Thoracic aorta (tissue), 2 donors: ENCODE data around the gene MED17. TPM values are rescaled to one million over a fixed set of nuclear protein-coding genes. Genes with fewer than 3 reads are reported as not detected.
"Not testable (repeated sequence)": the region's sequence is repeated elsewhere in the genome, so short reads cannot be mapped to it uniquely, and the experiment has no call there.

ENCODE experiments used
- ATAC-seq: fragments of 150-250 bp; one replicate; pipeline ENCODE4 v1.8.0; 2017; ENCODE audit warnings: low read depth; ENCODE audit not compliant: insufficient number of reproducible peaks, low FRiP score
- DNase-seq: peaks from one replicate; pipeline ENCODE4 v3.0.0-alpha.2; 2020; ENCODE audit warnings: low spot score
- H3K27ac ChIP-seq, 2 donors: fragments of 200-600 bp; sonication (generic); 1 replicate in 1 of 2; 2 replicates in 1 of 2; pipeline ENCODE4 v1.5.1; 2016; ENCODE audit warnings: mild to moderate bottlenecking in 2 of 2, moderate library complexity in 2 of 2
- H3K27me3 ChIP-seq: fragments of 200-600 bp; sonication (generic); replicated peaks from 2 replicates; pipeline ENCODE4 v1.6.0; 2016; ENCODE audit warnings: mild to moderate bottlenecking; ENCODE audit not compliant: insufficient read depth
- H3K36me3 ChIP-seq: fragments of 200-600 bp; sonication (generic); one replicate; pipeline ENCODE4 v1.5.1; 2016
- H3K4me1 ChIP-seq, 2 donors: fragments of 200-600 bp; sonication (generic); 1 replicate in 1 of 2; 2 replicates in 1 of 2; pipeline versions ENCODE4 v1.5.1 to v1.6.0; 2016; ENCODE audit warnings: low read depth in 2 of 2, mild to moderate bottlenecking in 1 of 2; ENCODE audit not compliant: control insufficient read depth in 1 of 2
- H3K4me3 ChIP-seq: fragments of 200-600 bp; sonication (generic); 2 replicates; pipeline ENCODE4 v1.5.1; 2016; ENCODE audit warnings: mild to moderate bottlenecking
- H3K9me3 ChIP-seq: fragments of 200-600 bp; sonication (generic); 2 replicates; pipeline ENCODE4 v1.5.1; 2016
- total RNA-seq, 2 donors: library from RNA; depleted of rRNA; stranded (reverse); fragments of >200 nt; gene quantifications; one replicate each; pipeline versions ENCODE4 v1.1.0 to v1.2.3, GENCODE V29; 2016
- TF ChIP-seq, protein P1 (sequence below): fragments of 200-600 bp; sonication (generic); IDR thresholded peaks from one replicate; pipeline ENCODE4 v1.5.1; 2019; ENCODE audit warnings: antibody characterized with exemption

The MED17 gene
- total RNA-seq, 2 donors from 2014 or later: 12.3 to 32.7 TPM

- TF ChIP-seq, protein P1, sequence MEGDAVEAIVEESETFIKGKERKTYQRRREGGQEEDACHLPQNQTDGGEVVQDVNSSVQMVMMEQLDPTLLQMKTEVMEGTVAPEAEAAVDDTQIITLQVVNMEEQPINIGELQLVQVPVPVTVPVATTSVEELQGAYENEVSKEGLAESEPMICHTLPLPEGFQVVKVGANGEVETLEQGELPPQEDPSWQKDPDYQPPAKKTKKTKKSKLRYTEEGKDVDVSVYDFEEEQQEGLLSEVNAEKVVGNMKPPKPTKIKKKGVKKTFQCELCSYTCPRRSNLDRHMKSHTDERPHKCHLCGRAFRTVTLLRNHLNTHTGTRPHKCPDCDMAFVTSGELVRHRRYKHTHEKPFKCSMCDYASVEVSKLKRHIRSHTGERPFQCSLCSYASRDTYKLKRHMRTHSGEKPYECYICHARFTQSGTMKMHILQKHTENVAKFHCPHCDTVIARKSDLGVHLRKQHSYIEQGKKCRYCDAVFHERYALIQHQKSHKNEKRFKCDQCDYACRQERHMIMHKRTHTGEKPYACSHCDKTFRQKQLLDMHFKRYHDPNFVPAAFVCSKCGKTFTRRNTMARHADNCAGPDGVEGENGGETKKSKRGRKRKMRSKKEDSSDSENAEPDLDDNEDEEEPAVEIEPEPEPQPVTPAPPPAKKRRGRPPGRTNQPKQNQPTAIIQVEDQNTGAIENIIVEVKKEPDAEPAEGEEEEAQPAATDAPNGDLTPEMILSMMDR: no peak
- Histone ChIP-seq H3K9me3 (no peaks in the 10 kb centered on the region), H3K27ac (no peak overlapping the region), H3K27me3 (no peaks in the 10 kb centered on the region), H3K4me1 (peaks cover 4% of the 10 kb centered on the region in 2 donors), H3K4me3 (no peak overlapping the region), H3K36me3 (peaks cover 6% of the 10 kb centered on the region)
- ATAC-seq (no peak), DNase-seq (no peak)
These were observed 33.1 kb upstream of the MED17 start for GRCh38 chr11:93751001-93751400.

GRCh38 chr11:93753241-93753640 is 30.8 kb upstream of the MED17 start:
- no peak overlapping the region for H3K4me3 ChIP-seq
- TF ChIP-seq, protein P1: no peak
- DNase-seq (no peak), ATAC-seq (no peak)
- no peaks in the 10 kb centered on the region for H3K9me3 ChIP-seq
- H3K27me3 ChIP-seq: no peaks in the 10 kb centered on the region
- peaks cover 19% of the 10 kb centered on the region for H3K36me3 ChIP-seq
- H3K4me1 ChIP-seq: no peaks in the 10 kb centered on the region
- no peak overlapping the region for H3K27ac ChIP-seq

DNA sequence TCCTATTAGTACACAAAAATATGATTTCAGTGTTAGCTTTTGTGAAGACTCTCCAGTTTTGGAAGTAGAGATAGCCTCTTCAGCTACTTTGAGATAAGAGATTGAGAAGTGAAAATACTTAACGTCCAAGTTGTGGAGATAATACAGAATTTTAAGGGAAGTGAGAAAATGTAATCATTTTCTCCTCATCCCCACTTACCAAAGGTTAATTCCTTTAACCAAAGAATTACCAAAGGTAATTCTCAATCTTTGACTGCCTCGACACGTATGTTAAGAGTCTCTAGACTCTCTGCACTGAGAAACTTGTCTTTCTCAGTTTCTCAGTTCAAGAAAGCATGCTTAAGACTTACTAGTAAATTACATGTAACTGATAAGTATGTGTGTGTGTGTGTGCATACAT is 27.3 kb upstream of the MED17 start:
- no peak for DNase-seq

DNA sequence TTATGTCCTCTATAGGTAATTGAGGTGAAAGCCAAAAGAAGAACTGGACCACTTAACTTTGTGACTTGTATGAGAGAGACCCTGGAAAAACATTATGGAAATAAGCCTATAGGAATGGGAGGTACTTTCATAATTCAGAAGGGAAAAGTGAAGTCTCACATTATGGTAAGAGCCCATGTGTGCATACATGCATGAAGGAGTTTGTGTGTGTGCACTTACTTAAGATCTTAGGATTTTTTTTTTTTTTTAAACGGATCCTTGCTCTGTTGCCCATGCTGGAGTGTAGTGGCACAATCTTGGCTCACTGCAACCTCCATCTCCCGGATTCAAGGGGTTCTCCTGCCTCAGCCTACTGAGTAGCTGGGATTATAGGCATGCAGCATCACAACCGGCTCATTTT is 26.8 kb upstream of the MED17 start:
- no peak for ATAC-seq
- H3K36me3 ChIP-seq: peaks cover 37% of the 10 kb centered on the region

More for the DNA sequence above, 27.3 kb upstream of the MED17 start:
- H3K27ac ChIP-seq: no peak overlapping the region
- TF ChIP-seq, protein P1: no peak
- H3K9me3 ChIP-seq: no peaks in the 10 kb centered on the region
- no peak for ATAC-seq
- H3K36me3 ChIP-seq: peaks cover 37% of the 10 kb centered on the region
- H3K4me1 ChIP-seq: no peaks in the 10 kb centered on the region
- H3K4me3 ChIP-seq: no peak overlapping the region
- no peaks in the 10 kb centered on the region for H3K27me3 ChIP-seq

DNA sequence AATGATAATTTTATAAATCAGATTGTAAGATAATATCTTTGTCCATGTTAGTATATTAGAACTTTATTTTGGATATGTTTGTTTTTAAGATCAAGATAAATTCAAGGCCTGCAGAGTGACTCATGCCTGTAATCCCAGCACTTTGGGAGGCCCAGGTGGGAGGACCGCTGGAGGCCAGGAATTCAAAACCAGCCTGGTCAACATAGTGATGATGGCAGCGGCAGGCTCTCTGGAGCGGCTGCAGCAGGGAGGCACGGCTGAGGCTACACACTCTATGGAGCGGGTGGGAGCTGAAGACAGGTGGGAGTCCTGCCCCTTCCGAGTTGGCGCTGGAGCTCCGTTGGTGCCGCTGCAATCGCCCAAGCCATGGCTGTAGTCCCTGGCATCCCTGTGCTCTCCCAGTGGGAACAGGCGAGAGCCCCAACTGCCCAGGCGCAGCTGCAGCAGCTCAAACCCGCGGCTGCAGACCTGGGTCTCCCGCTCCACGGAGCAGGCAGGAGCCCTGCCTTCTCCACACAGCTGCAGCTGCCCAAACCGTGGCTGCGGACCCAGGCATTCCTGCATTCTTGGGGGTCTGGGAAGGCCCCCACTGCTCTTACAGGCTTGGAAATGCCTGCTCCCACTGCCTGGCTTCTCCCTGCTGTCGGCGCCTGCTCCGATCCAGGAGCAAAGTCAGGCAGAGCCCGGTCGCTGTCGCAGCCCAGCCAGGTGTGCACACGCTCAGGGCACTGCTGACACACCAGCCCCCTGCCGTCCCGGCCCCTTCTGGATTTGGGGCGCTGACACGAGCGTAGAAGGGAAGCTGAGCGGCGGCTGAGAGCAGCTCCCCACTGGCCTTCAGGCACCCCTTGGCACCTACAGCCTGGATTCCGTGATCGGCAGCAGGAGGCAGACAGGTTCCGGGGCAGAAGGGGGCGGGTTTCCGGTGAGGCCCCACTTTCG is 25.9 kb upstream of the MED17 start:
- Histone ChIP-seq H3K4me3 (no peak overlapping the region), H3K4me1 (no peaks in the 10 kb centered on the region), H3K9me3 (no peaks in the 10 kb centered on the region), H3K27me3 (no peaks in the 10 kb centered on the region), H3K27ac (no peak overlapping the region), H3K36me3 (peaks cover 37% of the 10 kb centered on the region)
- TF ChIP-seq, protein P1: no peak
- no peak for DNase-seq
- no peak for ATAC-seq

More for the DNA sequence above, 26.8 kb upstream of the MED17 start:
- TF ChIP-seq, protein P1: no peak
- Histone ChIP-seq H3K9me3 (no peaks in the 10 kb centered on the region), H3K4me1 (no peaks in the 10 kb centered on the region), H3K4me3 (no peak overlapping the region), H3K27ac (no peak overlapping the region), H3K27me3 (no peaks in the 10 kb centered on the region)
- no peak for DNase-seq

DNA sequence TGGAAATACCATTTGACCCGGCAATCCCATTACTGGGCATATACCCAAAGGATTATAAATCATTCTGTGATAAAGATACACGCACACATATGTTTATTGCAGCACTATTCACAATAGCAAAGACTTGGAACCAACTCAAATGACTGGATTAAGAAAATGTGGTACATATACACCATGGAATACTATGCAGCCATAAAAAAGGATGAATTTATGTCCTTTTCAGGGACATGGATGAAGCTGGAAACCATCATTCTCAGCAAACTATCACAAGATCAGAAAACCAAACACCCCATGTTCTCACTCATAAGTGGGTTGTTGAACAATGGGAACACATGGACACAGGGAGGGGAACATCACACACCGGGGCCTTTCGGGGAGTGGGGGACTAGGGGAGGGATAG is 25.0 kb upstream of the MED17 start:
- not testable (repeated sequence) for H3K4me1 ChIP-seq, H3K9me3 ChIP-seq, H3K4me3 ChIP-seq, DNase-seq, H3K27ac ChIP-seq, H3K27me3 ChIP-seq, ATAC-seq
- H3K36me3 ChIP-seq: peaks cover 37% of the 10 kb centered on the region
